Kidney (tissue), 14 donors: Measurements from ENCODE around the gene DIABLO. TPM values are rescaled to one million over a fixed set of nuclear protein-coding genes. Genes with fewer than 3 reads are reported as not detected.

Experiments
- DNase-seq, 5 donors: peaks; one replicate each; pipeline ENCODE4 v3.0.0-alpha.2; 2013 to 2020
- FAIRE-seq: peaks from 2 replicates; lab custom pipeline; 2012; peaks lifted over from hg19 to GRCh38; lab: Jason Lieb, UNC
- H3K27ac ChIP-seq, 2 donors: one replicate each; pipeline ENCODE4 v1.7.0; 2013; ENCODE audit warnings: low read depth in 2 of 2, low read length in 2 of 2, inconsistent platforms in 1 of 2
- H3K27me3 ChIP-seq: one replicate; pipeline ENCODE4 v1.7.1; 2013; ENCODE audit warnings: low read length, inconsistent platforms; ENCODE audit not compliant: control insufficient read depth, insufficient read depth
- H3K36me3 ChIP-seq, 3 donors: one replicate each; pipeline versions ENCODE4 v1.7.0 to v1.7.1; 2013; ENCODE audit warnings: low read length in 3 of 3, control low read depth in 1 of 3, inconsistent platforms in 1 of 3; ENCODE audit not compliant: insufficient read depth in 3 of 3, control insufficient read depth in 2 of 3
- H3K4me1 ChIP-seq, 3 donors: one replicate each; pipeline versions ENCODE4 v1.7.0 to v1.7.1; 2013; ENCODE audit warnings: low read length in 3 of 3, inconsistent platforms in 1 of 3, low read depth in 1 of 3; ENCODE audit not compliant: control insufficient read depth in 2 of 3, insufficient read depth in 2 of 3
- H3K4me3 ChIP-seq, 3 donors: one replicate each; pipeline versions ENCODE4 v1.7.0 to v1.8.1; 2013; ENCODE audit warnings: low read length in 3 of 3, control low read depth in 1 of 3, inconsistent platforms in 1 of 3
- H3K9ac ChIP-seq, 3 donors: one replicate each; pipeline versions ENCODE4 v1.7.0 to v1.7.1; 2013; ENCODE audit warnings: low read length in 3 of 3, control low read depth in 1 of 3, inconsistent platforms in 1 of 3
- H3K9me3 ChIP-seq, 3 donors: one replicate each; pipeline versions ENCODE4 v1.7.0 to v1.7.1; 2013; ENCODE audit warnings: low read length in 3 of 3, control low read depth in 1 of 3, inconsistent platforms in 1 of 3; ENCODE audit not compliant: control insufficient read depth in 2 of 3, insufficient read depth in 1 of 3
- intact Hi-C: fragments of 100-400 bp; cut with DNase I; formaldehyde crosslinking; loops from one replicate; pipeline ENCODE4 v1.11.1; 2022
- polyA plus RNA-seq: library from polyadenylated mRNA; stranded (reverse); fragments of 350-450 nt; fragmentation: Illumina TruSeq; extraction: RNeasy Lipid Tissue Mini Kit (QIAGEN cat#74804); gene quantifications from one replicate; pipeline ENCODE4 v1.2.3, GENCODE V29; 2014; ENCODE audit warnings: low read depth, low replicate concordance; ENCODE audit not compliant: insufficient read depth
- total RNA-seq: library from RNA; stranded (reverse); fragmentation: NEBNext Ultra II Directional; extraction: Animal tissue kit (Norgen Biotek cat#: 25700); gene quantifications from one replicate; pipeline ENCODE4 v1.2.1, GENCODE V29; 2021
- TF ChIP-seq, protein P1 (sequence below): IDR thresholded peaks from 3 replicates; pipeline ENCODE4 v1.5.1; 2012; ENCODE audit warnings: mild to moderate bottlenecking, moderate library complexity, borderline replicate concordance; ENCODE audit not compliant: insufficient read depth; ENCODE audit errors: extremely low read depth
- donor health status: control.
- donor health status: control.
- donor health status: control.
- donor health status: control.
- donor health status: control.
- donor health status: DM: yes; HTN: yes; CAD: no.
- donor health status: Normal renal cell carcinoma (clear cell type).

Gene DIABLO
- total and polyA plus RNA-seq, 2 donors from 2014 or later: 43.7 to 97.7 TPM

DNA sequence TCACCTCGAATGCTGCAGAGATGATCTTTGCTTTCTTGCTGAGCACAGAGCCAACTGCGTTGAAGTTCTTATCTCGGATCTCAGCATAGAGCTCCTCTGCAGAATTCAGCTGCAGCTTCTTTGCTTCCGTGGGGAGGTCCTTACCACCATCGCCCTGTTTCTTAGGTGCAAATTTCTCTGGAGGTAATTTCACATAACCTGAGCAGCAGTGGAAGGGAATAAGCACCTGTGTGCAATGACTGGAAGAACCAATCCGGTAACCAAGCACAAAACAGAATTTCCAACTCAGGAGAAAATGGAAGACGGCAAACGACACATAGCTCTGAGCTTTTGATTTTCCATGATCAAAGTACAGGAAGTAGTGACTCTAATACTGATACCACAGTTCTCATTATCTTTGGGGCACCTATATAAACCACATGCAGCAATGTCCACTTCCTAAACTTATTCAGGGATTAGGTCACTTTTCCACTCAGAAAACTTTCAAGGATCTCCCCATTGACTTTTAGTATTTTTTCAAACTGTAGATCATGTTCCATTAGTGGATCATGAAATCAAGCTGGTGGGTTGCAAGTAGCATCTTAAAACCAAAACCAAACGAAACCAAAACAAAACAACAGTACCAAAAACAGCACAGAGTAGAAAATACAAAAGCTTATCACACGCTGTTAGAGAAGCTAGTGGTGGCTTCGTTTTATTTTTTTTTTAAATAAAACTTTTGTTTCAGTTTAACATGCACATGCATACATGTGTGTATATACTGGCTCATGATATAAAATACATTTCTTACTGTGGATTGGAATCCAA is 18.9 kb upstream of the DIABLO start:
- TF ChIP-seq, protein P1, sequence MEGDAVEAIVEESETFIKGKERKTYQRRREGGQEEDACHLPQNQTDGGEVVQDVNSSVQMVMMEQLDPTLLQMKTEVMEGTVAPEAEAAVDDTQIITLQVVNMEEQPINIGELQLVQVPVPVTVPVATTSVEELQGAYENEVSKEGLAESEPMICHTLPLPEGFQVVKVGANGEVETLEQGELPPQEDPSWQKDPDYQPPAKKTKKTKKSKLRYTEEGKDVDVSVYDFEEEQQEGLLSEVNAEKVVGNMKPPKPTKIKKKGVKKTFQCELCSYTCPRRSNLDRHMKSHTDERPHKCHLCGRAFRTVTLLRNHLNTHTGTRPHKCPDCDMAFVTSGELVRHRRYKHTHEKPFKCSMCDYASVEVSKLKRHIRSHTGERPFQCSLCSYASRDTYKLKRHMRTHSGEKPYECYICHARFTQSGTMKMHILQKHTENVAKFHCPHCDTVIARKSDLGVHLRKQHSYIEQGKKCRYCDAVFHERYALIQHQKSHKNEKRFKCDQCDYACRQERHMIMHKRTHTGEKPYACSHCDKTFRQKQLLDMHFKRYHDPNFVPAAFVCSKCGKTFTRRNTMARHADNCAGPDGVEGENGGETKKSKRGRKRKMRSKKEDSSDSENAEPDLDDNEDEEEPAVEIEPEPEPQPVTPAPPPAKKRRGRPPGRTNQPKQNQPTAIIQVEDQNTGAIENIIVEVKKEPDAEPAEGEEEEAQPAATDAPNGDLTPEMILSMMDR: no peak
- H3K9me3 ChIP-seq: no peaks in the 10 kb centered on the region
- H3K27ac ChIP-seq: no peak overlapping the region
- FAIRE-seq (no peak), DNase-seq (no peak)
- H3K4me3 ChIP-seq: no peak overlapping the region
- no peaks in the 10 kb centered on the region for H3K27me3 ChIP-seq
- intact Hi-C loops: no loop called here
- H3K4me1 ChIP-seq: no peaks in the 10 kb centered on the region
- H3K9ac ChIP-seq: no peak overlapping the region
- H3K36me3 ChIP-seq: peaks cover 2 to 27% (median 9%) of the 10 kb centered on the region in 3 donors

DNA sequence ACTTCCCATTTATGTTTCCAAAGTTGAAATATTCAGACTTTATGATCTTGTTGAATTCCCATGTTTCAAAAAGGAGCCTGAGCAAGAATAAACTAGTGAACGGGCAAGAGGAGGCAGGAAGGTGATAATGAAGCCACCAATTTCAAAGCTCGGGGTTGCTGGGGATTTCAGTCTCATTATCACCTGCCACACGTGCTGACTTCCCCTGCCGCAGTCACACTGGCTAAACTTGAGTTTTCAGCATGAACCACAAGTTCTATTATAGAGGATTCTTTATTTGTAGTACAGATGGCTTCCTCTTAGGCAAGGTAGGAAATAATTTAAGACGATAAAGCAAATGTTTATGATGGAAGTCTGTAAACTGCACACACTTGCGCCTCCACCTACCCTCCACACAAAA is 18.1 kb upstream of the DIABLO start:
- Histone ChIP-seq H3K9ac (no peak overlapping the region), H3K27me3 (no peaks in the 10 kb centered on the region), H3K9me3 (no peaks in the 10 kb centered on the region), H3K27ac (no peak overlapping the region), H3K4me3 (no peak overlapping the region), H3K36me3 (peaks cover 2 to 24% (median 8%) of the 10 kb centered on the region in 3 donors), H3K4me1 (no peaks in the 10 kb centered on the region)
- TF ChIP-seq, protein P1: no peak
- FAIRE-seq: no peak
- intact Hi-C loops: no loop called here
- DNase-seq: no peak

DNA sequence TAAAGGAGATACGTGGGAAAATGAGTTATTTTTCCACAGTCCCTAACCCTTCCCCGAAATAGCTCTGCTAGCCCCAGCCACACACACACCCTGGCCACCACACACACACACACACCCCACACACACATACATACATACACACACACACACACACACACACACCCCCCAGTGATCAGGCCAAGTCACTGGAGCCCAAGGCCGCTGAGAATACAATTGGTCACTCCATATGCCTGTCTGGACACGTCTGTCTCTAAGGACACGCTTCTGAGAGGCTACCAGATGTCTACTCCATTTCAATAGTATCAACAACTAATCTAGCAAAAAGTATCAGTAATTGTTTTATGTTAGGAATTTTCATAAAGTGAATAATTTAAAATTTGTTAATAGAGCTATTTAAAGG is 13.0 kb upstream of the DIABLO start:
- FAIRE-seq (no peak), DNase-seq (no peak)
- TF ChIP-seq, protein P1: no peak
- Histone ChIP-seq H3K27ac (no peak overlapping the region), H3K4me1 (no peaks in the 10 kb centered on the region), H3K36me3 (peaks cover 2 to 31% (median 15%) of the 10 kb centered on the region in 3 donors), H3K9ac (no peak overlapping the region), H3K9me3 (no peaks in the 10 kb centered on the region), H3K27me3 (no peaks in the 10 kb centered on the region), H3K4me3 (no peak overlapping the region)
- intact Hi-C loops: no loop called here

DNA sequence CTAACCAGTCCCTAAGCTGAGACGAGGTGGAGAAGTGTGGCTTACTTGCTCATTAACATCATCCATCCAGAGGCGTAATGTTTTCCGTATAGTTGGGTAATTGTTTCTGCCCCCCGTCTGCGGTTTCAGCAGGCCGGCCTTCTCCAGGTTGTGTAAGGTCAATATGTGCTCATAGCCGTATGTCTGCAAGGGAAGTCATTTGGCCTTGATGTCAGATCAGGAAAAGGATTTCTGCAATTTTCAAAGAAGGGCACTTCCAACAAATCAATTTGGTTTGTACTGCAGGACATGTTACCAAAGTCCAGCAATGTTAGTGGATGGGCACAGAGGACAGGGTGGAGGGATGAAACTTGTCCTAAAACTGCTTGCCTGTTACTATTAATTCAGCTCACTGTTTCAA is 9.9 kb upstream of the DIABLO start:
- Histone ChIP-seq H3K27me3 (no peaks in the 10 kb centered on the region), H3K9me3 (no peaks in the 10 kb centered on the region), H3K9ac (no peak overlapping the region), H3K36me3 (peaks cover 2 to 51% (median 18%) of the 10 kb centered on the region in 3 donors), H3K4me3 (no peak overlapping the region), H3K4me1 (no peaks in the 10 kb centered on the region), H3K27ac (no peak overlapping the region)
- FAIRE-seq (no peak), DNase-seq (no peak)
- TF ChIP-seq, protein P1: no peak
- intact Hi-C loops: no loop called here
